NCI-H460 (cell line): ENCODE data around the gene MIA3. TPM values are rescaled to one million over a fixed set of nuclear protein-coding genes. Genes with fewer than 3 reads are reported as not detected.

Experiments
- total RNA-seq: library from RNA; depleted of rRNA; stranded (reverse); fragments of >200 nt; shearing (Covaris generic); gene quantifications from 2 replicates; pipeline ENCODE4 v1.2.3, GENCODE V29; 2014; rRNA removed

The MIA3 gene
- total RNA-seq, 1 experiment from 2014 or later = 47.1 TPM

Other genes starting within 250 kb of the MIA3 start
- gene HHIPL2, start 70.0 kb upstream of the MIA3 start, total RNA-seq = 24.7 and 26.0 TPM in 2 replicates
- 35.4 and 38.1 TPM in 2 replicates for gene TAF1A, start 28.2 kb upstream of the MIA3 start, total RNA-seq
- 48.4 and 57.0 TPM in 2 replicates for gene AIDA, start 94.4 kb downstream of the MIA3 start, total RNA-seq
- gene BROX, start 94.5 kb downstream of the MIA3 start, total RNA-seq = 118 and 119 TPM in 2 replicates
- 0.57 TPM in 1 of 2 replicates, not detected in the other for gene FAM177B, start 119.1 kb downstream of the MIA3 start, total RNA-seq
- 12.2 and 15.0 TPM in 2 replicates for gene DISP1, start 196.9 kb downstream of the MIA3 start, total RNA-seq